ENCODE measurements around the gene CTSC. TPM values are rescaled to one million over a fixed set of nuclear protein-coding genes. Genes with fewer than 3 reads are reported as not detected.

Gene CTSC
- total RNA-seq (100 to 1,000 TPM in 1 of 9 donors, 10 to 100 TPM in 8; 11.9 to 289 (median 19.2) TPM), polyA plus RNA-seq (10 to 100 TPM in 1 of 2 donors, 1 to 10 TPM in 1; 8.9 to 92.3 TPM)
- long read RNA-seq, donor 1, full-length matches to known transcripts = 3 of 4 reads
- long read RNA-seq, donor 1, partial matches to known transcripts = 1 of 4 reads
- long read RNA-seq, donor 1, other reads (novel, unspliced or antisense) = 0 of 4 reads
- long read RNA-seq, donor 2, full-length matches to known transcripts = 27 of 31 reads
- long read RNA-seq, donor 2, partial matches to known transcripts = 1 of 31 reads
- long read RNA-seq, donor 2, other reads (novel, unspliced or antisense) = 3 of 31 reads
- long read RNA-seq, donor 3, full-length matches to known transcripts = 4 of 4 reads
- long read RNA-seq, donor 3, partial matches to known transcripts = 0 of 4 reads
- long read RNA-seq, donor 3, other reads (novel, unspliced or antisense) = 0 of 4 reads

DNA sequence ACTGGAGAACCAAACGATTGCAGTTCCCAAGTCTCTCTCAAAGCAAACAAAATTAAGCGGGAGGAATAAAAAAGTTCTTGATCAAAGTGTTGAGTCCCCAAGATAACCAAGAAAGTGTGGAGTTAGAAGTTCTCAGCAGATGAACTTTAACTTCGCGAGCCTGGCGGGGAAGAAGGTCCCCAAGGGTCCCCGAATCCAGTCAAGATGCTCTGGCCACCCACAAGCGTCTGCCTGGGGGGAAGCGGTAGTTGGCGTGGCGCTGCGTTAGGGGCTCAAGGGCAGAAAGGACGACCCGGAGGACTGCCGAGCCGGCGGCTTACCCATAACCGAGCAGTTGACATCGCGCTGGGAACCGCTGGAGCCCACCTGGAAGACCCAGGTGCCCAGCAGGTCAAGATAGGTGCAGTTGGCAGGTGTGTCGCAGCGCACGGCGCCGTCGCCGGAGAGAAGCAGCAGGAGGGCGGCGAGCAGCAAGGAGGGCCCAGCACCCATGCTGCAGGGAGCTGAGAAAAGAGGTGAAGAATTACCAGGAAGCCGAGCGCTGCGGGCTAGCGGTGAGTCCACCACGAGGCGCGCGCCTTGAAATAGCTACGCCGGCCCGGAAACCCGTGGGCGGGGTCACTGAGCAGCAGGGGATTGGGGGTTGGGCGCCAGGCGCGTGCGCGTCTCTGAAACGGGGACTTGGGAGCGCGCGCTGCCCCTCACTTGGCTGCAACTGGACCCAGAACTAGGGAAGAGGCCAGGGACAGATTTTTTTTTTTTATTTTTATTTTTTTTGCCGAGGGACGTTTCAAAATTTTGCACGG is at the start of gene CTSC:
Gene CTSC (minus strand): TSS at position 556 of the 806 bp plus-strand sequence. CDS start 64 bp downstream, at position 492.
- intact Hi-C loops (cut with DNase I) = loop anchor here in 2 of 10 donors (5.0 to 10.0 kb wide), 2 partner anchors 65 to 983 kb away; no protein-coding TSS in a partner anchor

DNA sequence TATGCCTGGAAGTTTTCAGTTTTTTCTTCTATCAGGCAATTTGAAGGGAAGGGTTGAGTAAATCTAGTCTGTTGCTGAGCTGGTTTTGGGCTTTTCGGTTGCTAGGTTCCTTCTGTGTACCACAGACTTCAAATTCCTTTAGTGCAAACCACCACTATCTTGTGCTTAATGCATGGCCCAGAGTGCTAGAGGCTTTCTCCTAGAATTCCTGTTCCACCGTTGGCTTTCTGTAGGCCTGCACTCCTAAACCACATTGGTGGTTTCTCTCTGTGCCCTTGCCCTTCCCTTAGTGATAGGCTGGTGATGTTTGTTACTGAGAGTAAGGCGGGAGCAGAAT is 47.1 kb upstream of the CTSC start:
- TF ChIP-seq, protein P1, sequence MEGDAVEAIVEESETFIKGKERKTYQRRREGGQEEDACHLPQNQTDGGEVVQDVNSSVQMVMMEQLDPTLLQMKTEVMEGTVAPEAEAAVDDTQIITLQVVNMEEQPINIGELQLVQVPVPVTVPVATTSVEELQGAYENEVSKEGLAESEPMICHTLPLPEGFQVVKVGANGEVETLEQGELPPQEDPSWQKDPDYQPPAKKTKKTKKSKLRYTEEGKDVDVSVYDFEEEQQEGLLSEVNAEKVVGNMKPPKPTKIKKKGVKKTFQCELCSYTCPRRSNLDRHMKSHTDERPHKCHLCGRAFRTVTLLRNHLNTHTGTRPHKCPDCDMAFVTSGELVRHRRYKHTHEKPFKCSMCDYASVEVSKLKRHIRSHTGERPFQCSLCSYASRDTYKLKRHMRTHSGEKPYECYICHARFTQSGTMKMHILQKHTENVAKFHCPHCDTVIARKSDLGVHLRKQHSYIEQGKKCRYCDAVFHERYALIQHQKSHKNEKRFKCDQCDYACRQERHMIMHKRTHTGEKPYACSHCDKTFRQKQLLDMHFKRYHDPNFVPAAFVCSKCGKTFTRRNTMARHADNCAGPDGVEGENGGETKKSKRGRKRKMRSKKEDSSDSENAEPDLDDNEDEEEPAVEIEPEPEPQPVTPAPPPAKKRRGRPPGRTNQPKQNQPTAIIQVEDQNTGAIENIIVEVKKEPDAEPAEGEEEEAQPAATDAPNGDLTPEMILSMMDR (IDR thresholded peaks at IDR 0.05) = no peak
- TF ChIP-seq POLR2A (IDR thresholded peaks at IDR 0.05) = no peak
- no peaks in the 10 kb centered on the region for H3K4me1 ChIP-seq
- no peaks in the 10 kb centered on the region for H3K27me3 ChIP-seq
- no peaks in the 10 kb centered on the region for H3K36me3 ChIP-seq
- 86 to 95% (median 88%) methylated on average over 3 of the region's 3 CpGs for WGBS, 4 donors
- no peak overlapping the region for H3K4me3 ChIP-seq
- intact Hi-C loops (cut with DNase I) = no loop called here
- no peak overlapping the region for H3K27ac ChIP-seq
- ATAC-seq = no peak
- DNase-seq = no peak
- no peaks in the 10 kb centered on the region for H3K9me3 ChIP-seq

More for the DNA sequence above, at the start of gene CTSC:
- Histone ChIP-seq H3K4me3 (peak within 1 kb of the TSS; percentile 38 to 93 (median 68)), H3K36me3 (peaks cover 0 to 29% (median 0%) of the 10 kb centered on the region in 9 donors), H3K4me1 (peaks cover 0 to 50% (median 5%) of the 10 kb centered on the region in 12 donors), H3K27me3 (no peaks in the 10 kb centered on the region), H3K27ac (peak within 1 kb of the TSS; percentile 4 to 98 (median 76)), H3K9me3 (no peaks in the 10 kb centered on the region)
- 2 to 4% (median 2%) methylated on average over 33 to 54 of the region's 54 CpGs for WGBS, 4 donors
- DNase-seq = peak; percentile 92 to 96 (median 94)
- TF ChIP-seq, protein P1 (IDR thresholded peaks at IDR 0.05) = peak in 2 of 12 donors; percentile 6 to 20
- TF ChIP-seq POLR2A (IDR thresholded peaks at IDR 0.05) = peak in 1 of 2 donors; percentile 42
- ATAC-seq = peak; percentile 94 to 99 (median 98)

DNA sequence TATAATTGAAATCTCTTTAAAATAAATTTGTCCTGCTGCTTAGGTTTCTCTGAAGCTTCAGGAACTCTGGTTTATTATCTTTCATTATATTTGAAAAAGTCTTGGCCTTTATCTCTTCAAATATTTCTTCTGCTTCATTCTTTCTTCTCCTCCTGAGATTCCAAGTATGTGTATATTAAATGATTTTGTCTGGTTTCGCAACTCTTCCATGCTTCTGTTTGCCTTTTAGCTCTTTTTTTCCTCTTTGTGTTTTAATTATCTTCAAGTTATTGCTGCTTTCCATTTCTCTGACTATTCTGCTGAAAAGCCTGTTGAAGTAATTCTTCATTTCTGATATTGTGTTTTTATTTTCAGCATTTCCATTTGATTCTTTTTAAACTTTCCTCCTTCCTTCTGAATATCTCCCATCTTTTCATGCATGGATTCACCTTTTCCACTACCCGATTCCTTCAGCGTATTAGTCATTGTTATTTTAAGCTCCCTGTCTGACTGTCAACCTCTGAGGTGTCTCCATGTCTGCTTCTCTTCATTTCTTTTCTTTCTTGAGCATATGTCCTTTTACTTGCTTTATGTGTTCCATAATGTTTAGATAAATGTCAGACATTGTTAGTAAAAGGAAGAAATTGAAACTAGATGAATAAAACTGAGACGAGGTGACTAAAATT is 46.6 kb upstream of the CTSC start:
- H3K9me3 ChIP-seq = no peaks in the 10 kb centered on the region
- 68 to 79% (median 77%) methylated on average over 4 of the region's 4 CpGs for WGBS, 4 donors
- DNase-seq (no peak), ATAC-seq (no peak)
- no peaks in the 10 kb centered on the region for H3K4me1 ChIP-seq
- no peaks in the 10 kb centered on the region for H3K36me3 ChIP-seq
- TF ChIP-seq, protein P1 (IDR thresholded peaks at IDR 0.05) = no peak
- TF ChIP-seq POLR2A (IDR thresholded peaks at IDR 0.05) = no peak
- intact Hi-C loops (cut with DNase I) = no loop called here
- no peak overlapping the region for H3K27ac ChIP-seq
- no peaks in the 10 kb centered on the region for H3K27me3 ChIP-seq
- H3K4me3 ChIP-seq = no peak overlapping the region
